HEK293T (cell line): ENCODE data around the gene ACSF2.

Source experiments
- CTCF ChIA-PET: fragments of 350-600 bp; formaldehyde crosslinking; extraction: SDS; loops from one replicate; lab custom pipeline; 2021; ENCODE audit warnings: antibody characterized with exemption, inconsistent platforms; lab: Yijun Ruan, JAX
- POLR2A ChIA-PET: fragments of 350-600 bp; formaldehyde crosslinking; extraction: SDS; loops from one replicate; lab custom pipeline; 2020; ENCODE audit warnings: antibody characterized with exemption, inconsistent platforms; lab: Yijun Ruan, JAX
- DNase-seq: peaks from one replicate; pipeline ENCODE4 v3.0.0; 2012; ENCODE audit warnings: mixed read lengths; ENCODE audit errors: extremely low spot score
- ARNT ChIP-seq: fragments of 450-650 bp; IDR thresholded peaks from 2 replicates; pipeline ENCODE4 v1.6.1; 2017; ENCODE audit warnings: mild to moderate bottlenecking
- BHLHE40 ChIP-seq: fragments of 450-650 bp; IDR thresholded peaks from 2 replicates; pipeline ENCODE4 v1.6.1; 2016; ENCODE audit warnings: mild to moderate bottlenecking, moderate library complexity, borderline replicate concordance
- CTBP1 ChIP-seq: fragments of 450-650 bp; IDR thresholded peaks from 2 replicates; pipeline ENCODE4 v1.6.1; 2016; ENCODE audit warnings: borderline replicate concordance
- ELF4 ChIP-seq: fragments of 450-650 bp; IDR thresholded peaks from 2 replicates; pipeline ENCODE4 v1.6.1; 2017; ENCODE audit warnings: antibody characterized with exemption
- FOXA1 ChIP-seq: fragments of 450-650 bp; IDR thresholded peaks from 2 replicates; pipeline ENCODE4 v1.6.1; 2016; ENCODE audit warnings: mild to moderate bottlenecking
- FOXK2 ChIP-seq: fragments of 450-650 bp; IDR thresholded peaks from 2 replicates; pipeline ENCODE4 v1.6.1; 2016; ENCODE audit warnings: mild to moderate bottlenecking
- FOXM1 ChIP-seq: fragments of 450-650 bp; IDR thresholded peaks from 2 replicates; pipeline ENCODE4 v1.6.1; 2017; ENCODE audit warnings: mild to moderate bottlenecking, borderline replicate concordance
- HDGF ChIP-seq: fragments of 450-650 bp; IDR thresholded peaks from 2 replicates; pipeline ENCODE4 v1.6.1; 2017; ENCODE audit warnings: antibody characterized with exemption, borderline replicate concordance
- L3MBTL2 ChIP-seq: fragments of 450-650 bp; conservative IDR thresholded peaks from 2 replicates; pipeline ENCODE4 v1.6.1; 2016; ENCODE audit warnings: mild to moderate bottlenecking
- LEF1 ChIP-seq: fragments of 450-650 bp; IDR thresholded peaks from 2 replicates; pipeline ENCODE4 v1.6.1; 2017; ENCODE audit warnings: mild to moderate bottlenecking, borderline replicate concordance
- NFRKB ChIP-seq: fragments of 450-650 bp; IDR thresholded peaks from 2 replicates; pipeline ENCODE4 v1.6.1; 2016; ENCODE audit warnings: mild to moderate bottlenecking, moderate library complexity
- PKNOX1 ChIP-seq: fragments of 450-650 bp; IDR thresholded peaks from 2 replicates; pipeline ENCODE4 v1.6.1; 2016
- SP1 ChIP-seq: fragments of 450-650 bp; IDR thresholded peaks from 2 replicates; pipeline ENCODE4 v1.6.1; 2017
- SUZ12 ChIP-seq: fragments of 450-650 bp; IDR thresholded peaks from 2 replicates; pipeline ENCODE4 v1.6.1; 2016; ENCODE audit warnings: mild to moderate bottlenecking
- TARDBP ChIP-seq: fragments of 450-650 bp; IDR thresholded peaks from 2 replicates; pipeline ENCODE4 v1.6.1; 2016
- ZNF384 ChIP-seq: fragments of 450-650 bp; IDR thresholded peaks from 2 replicates; pipeline ENCODE4 v1.6.1; 2016

ACSF2 gene

DNA sequence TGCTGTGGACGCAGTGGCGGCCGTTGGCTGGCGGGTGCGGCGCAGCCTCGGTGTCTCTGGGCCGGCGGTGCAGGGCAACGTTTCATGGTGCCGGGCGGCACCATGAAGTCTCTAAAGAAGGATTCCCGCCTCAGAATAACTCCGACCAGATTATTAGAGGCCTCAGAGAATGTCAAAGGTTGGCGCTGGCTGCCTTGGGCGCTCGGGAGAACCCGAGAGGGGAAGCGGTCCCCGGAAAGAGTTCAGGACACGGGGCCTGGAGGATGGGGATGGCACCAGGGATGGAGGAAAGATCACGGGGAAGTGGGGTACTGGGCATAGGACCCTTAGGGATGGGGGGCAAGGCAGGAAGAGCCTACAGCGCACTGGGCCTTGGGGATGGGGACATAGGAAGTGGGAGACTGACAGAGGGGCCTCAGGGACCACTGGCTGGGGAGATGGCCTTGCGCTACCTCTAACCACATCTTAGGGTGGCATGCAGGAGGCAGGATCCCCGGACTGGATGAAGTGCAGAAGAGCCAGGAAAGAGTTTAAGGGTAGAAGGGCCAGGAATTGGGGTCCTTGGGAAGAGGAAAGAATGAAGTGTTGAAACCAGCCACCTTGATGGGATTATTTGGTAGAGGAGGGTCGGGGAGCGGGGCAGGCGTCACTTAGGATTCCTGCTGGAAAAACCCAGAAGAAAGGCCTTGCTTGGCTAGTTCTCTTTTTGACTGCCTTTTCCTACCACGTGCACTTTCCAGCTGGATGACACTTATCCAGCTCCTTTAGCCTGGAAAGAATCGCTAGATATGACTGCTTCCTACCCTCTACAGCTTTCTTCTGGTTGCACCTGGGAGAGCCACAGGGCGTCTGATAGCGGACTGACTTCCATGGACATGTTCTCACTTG is 82.8 kb downstream of the ACSF2 start:
- POLR2A ChIA-PET, result interaction anchor here (0.6 to 1.1 kb wide), 2 partner anchors 33 to 62 kb away, joined by 4 read pairs; no protein-coding TSS in a partner anchor
- no peak for DNase-seq
- CTCF ChIA-PET, result interaction anchor here (1.0 kb wide), 1 partner anchor 38 kb away, joined by 3 read pairs; no protein-coding TSS in a partner anchor
- no peak for TF ChIP-seq SP1
- TF ChIP-seq SUZ12, result no peak
- TF ChIP-seq FOXM1, result no peak
- TF ChIP-seq ZNF384, result no peak
- TF ChIP-seq FOXK2, result no peak
- TF ChIP-seq TARDBP, result no peak
- no peak for TF ChIP-seq BHLHE40
- TF ChIP-seq PKNOX1, result no peak
- TF ChIP-seq FOXA1, result no peak
- TF ChIP-seq ARNT, result no peak
- TF ChIP-seq NFRKB, result no peak
- no peak for TF ChIP-seq L3MBTL2
- TF ChIP-seq HDGF, result no peak
- no peak for TF ChIP-seq ELF4
- TF ChIP-seq LEF1, result no peak

- ChIA-PET CTCF (interaction anchor here (1.1 kb wide), 1 partner anchor 9 kb away, joined by 6 read pairs; no protein-coding TSS in a partner anchor), POLR2A (no interaction called here)
- TF ChIP-seq BHLHE40 (no peak), FOXK2 (no peak), L3MBTL2 (no peak)
- no peak for DNase-seq
Measured at GRCh38 chr17:50511058-50511457, 85.0 kb downstream of the ACSF2 start.

- ChIA-PET POLR2A (interaction anchor here (0.7 kb wide), 1 partner anchor 8 kb away, joined by 3 read pairs; no protein-coding TSS in a partner anchor), CTCF (no interaction called here)
- TF ChIP-seq ARNT (no peak), ELF4 (no peak), L3MBTL2 (no peak)
- DNase-seq, result no peak
Measured at GRCh38 chr17:50513495-50513894, 87.5 kb downstream of the ACSF2 start.

DNA sequence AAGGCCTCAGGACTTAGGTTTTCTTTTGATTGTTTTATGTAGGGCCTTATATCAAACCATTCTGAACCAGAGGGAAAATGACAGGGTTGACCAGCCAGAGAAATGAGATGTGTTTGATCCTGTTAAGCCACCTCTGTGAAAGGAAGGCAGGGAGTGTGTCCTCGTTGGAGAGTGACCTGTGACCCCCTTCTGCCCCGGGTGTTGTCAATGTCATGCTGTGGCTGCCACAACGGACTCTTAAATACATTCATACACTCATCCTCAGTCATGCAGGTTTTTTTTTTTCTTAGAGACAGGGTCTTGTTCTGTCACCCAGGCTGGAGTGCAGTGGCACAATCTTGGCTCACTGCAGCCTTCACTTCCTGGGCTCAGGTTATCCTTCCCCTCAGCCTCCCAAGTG is 88.4 kb downstream of the ACSF2 start:
- ChIA-PET CTCF (interaction anchor here (2.5 kb wide), 1 partner anchor 13 kb away, joined by 11 read pairs; no protein-coding TSS in a partner anchor), POLR2A (interaction anchor here (0.5 to 1.6 kb wide), 2 partner anchors 21 to 35 kb away, joined by 3 to 6 read pairs; no protein-coding TSS in a partner anchor)
- TF ChIP-seq NFRKB, result no peak
- no peak for TF ChIP-seq FOXM1
- no peak for TF ChIP-seq ZNF384
- no peak for TF ChIP-seq FOXA1
- no peak for TF ChIP-seq ELF4
- TF ChIP-seq HDGF, result no peak
- no peak for TF ChIP-seq FOXK2
- TF ChIP-seq L3MBTL2, result no peak
- TF ChIP-seq LEF1, result no peak
- TF ChIP-seq BHLHE40, result no peak
- no peak for TF ChIP-seq PKNOX1
- TF ChIP-seq TARDBP, result no peak
- TF ChIP-seq CTBP1, result no peak
- no peak for TF ChIP-seq ARNT
- TF ChIP-seq SUZ12, result no peak
- no peak for TF ChIP-seq SP1
- DNase-seq, result no peak

- no peak for TF ChIP-seq NFRKB
- no peak for TF ChIP-seq SP1
- no peak for TF ChIP-seq ARNT
- no peak for TF ChIP-seq PKNOX1
- TF ChIP-seq L3MBTL2, result no peak
- no peak for TF ChIP-seq LEF1
- no peak for TF ChIP-seq BHLHE40
- no peak for TF ChIP-seq TARDBP
- no peak for TF ChIP-seq FOXA1
- no peak for TF ChIP-seq FOXM1
- no peak for TF ChIP-seq ELF4
- no peak for TF ChIP-seq FOXK2
- no peak for TF ChIP-seq ZNF384
- TF ChIP-seq SUZ12, result no peak
- no peak for TF ChIP-seq CTBP1
- POLR2A ChIA-PET, result interaction anchor here (0.5 to 1.6 kb wide), 2 partner anchors 21 to 36 kb away, joined by 3 to 6 read pairs; no protein-coding TSS in a partner anchor
- CTCF ChIA-PET, result interaction anchor here (0.6 to 2.5 kb wide), 4 partner anchors 9 to 36 kb away, joined by 3 to 11 read pairs (median 4); no protein-coding TSS in a partner anchor
- DNase-seq, result no peak
Measured at GRCh38 chr17:50514936-50515702, 89.1 kb downstream of the ACSF2 start.
